HG02885 (cell line): ENCODE measurements around the gene IGF2BP1.
"Not testable (repeated sequence)": the region's sequence is repeated elsewhere in the genome, so short reads cannot be mapped to it uniquely, and the experiment has no call there.

Source experiments
- ATAC-seq: cut with Tn5 transposase; IDR thresholded peaks from one replicate; pipeline ENCODE4 v1.9.1; 2021; ENCODE audit warnings: mild to moderate bottlenecking; ENCODE audit not compliant: unreplicated experiment, poor library complexity

The IGF2BP1 gene

GRCh38 chr17:49086316-49086605, 89.1 kb downstream of the IGF2BP1 start:
- no peak for ATAC-seq

DNA sequence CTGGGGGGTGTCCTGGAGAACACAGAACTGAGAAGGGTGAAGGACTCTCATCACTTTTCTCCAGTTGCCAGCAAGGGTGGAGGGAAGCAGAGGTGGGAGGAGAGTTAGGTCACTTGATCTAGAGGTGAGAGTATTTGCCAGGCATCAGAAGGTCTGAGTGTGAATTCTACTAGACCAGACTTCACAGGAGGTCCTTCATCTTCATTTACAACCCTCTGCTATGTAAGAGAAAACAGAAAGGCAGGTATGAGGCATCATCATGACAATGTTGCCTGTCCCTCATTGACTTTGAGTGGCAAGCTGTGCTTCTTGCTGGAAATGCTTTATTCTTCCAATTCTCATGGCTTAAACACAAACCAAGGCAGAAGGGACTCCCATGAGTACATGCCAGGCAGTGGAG, 89.5 kb downstream of the IGF2BP1 start:
- no peak for ATAC-seq

- no peak for ATAC-seq
These were observed 91.9 kb downstream of the IGF2BP1 start for GRCh38 chr17:49089094-49089493.

GRCh38 chr17:49090878-49091594, 93.9 kb downstream of the IGF2BP1 start:
- no peak for ATAC-seq

DNA sequence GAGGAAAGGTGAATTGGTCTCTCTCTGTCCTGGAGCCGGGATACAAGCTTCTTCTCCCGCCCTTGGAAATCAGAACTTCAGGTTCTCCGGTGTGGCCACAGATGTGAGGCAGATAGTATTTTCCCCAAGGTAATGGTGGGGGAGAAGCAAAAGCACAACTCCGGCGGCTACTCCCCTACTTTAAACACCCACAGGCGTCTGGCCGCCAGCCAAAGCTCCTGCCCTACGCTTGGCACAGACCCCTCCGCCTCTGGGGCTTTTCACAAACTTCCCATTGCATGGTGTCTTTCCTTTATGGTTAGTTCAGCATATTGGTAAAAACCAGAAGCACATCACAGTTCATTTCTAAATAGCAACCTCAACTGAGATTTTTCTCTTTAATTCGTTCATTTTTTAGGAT, 95.9 kb downstream of the IGF2BP1 start:
- ATAC-seq, result no peak

GRCh38 chr17:49100601-49101000, 103.4 kb downstream of the IGF2BP1 start:
- no peak for ATAC-seq

DNA sequence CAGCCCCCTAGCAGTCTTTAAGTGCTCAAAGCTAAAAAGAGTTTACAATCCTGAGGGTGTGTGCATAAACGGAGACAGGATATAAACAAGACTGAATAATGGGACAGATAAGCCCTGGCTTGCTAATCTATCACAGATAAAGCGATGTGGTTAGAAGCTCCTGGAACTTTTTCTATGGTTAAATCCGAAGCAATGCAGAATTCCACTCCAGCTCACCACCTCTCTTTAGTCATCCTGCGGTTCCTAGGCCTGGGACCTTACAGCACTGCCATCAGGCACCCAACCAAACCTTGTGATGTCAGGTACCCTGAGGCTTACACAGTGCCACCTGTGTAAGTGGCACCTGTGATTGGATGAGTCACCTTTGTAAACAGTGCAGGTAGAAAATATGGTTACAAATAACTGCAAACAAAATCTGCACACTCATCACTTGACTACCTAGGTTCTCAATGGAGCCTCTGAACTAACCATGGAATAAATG, 103.9 kb downstream of the IGF2BP1 start:
- no peak for ATAC-seq

DNA sequence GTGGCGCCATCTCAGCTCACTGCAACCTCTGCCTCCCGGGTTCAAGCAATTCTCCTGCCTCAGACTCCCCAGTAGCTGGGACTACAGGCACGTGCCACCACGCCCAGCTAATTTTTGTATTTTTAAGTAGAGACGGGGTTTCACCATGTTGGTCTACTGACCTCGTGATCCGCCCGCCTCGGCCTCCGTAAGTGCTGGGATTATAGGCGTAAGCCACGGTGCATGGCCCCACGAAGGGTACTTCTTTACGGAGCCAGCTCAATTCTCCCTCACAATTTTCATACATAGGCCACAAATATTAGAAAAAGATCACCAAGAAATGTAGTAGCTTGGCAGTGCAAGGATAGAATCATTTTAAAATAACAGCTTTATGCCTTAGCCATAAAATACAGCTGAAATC, 106.2 kb downstream of the IGF2BP1 start:
- not testable (repeated sequence) for ATAC-seq

DNA sequence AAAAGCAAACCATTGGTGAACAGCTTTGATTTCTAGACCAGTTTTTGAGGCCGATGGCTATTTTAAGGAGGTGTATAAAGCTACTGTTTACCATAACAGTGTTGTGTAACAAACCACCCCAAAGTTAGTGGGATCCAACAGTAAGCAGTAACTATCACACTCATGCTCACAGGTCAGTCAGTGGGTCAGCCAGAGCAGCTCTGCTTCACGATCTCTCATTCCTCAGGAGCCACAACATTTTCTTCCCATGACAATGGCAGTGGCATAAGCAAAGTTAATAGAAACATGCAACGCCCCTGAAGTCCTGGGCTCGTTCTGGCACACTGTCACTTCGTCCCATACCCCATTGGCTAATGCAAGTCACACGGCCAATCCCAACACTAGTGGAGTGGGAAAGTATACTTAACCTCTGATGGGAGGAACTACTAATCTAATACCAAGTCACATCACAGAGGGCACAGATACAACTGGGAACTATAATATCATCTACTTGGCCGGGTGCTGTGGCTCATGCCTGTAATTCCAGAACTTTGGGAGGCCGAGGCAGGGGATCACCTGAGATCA, 107.4 kb downstream of the IGF2BP1 start:
- no peak for ATAC-seq
